Spinal cord (tissue), 10 donors: Measurements from ENCODE around the gene BST1. TPM values are rescaled to one million over a fixed set of nuclear protein-coding genes. Genes with fewer than 3 reads are reported as not detected.

ENCODE experiments used
- DNase-seq, 6 donors: peaks; one replicate each; pipeline versions ENCODE4 v3.0.0 to v3.0.0-alpha.2; 2013 to 2015; ENCODE audit warnings: low spot score in 6 of 6, low read depth in 4 of 6
- H3K27ac ChIP-seq: one replicate; pipeline ENCODE4 v1.5.1; 2013; ENCODE audit warnings: low read depth, low read length, control low read depth
- H3K27me3 ChIP-seq: one replicate; pipeline ENCODE4 v1.6.1; 2013; ENCODE audit warnings: low read length; ENCODE audit not compliant: control insufficient read depth, insufficient read depth
- H3K36me3 ChIP-seq: one replicate; pipeline ENCODE4 v1.6.1; 2013; ENCODE audit warnings: low read length; ENCODE audit not compliant: control insufficient read depth, insufficient read depth
- H3K4me1 ChIP-seq: one replicate; pipeline ENCODE4 v1.6.1; 2013; ENCODE audit warnings: low read length; ENCODE audit not compliant: control insufficient read depth, insufficient read depth
- H3K4me3 ChIP-seq: one replicate; pipeline ENCODE4 v1.5.1; 2013; ENCODE audit warnings: low read depth, low read length, control low read depth
- H3K9me3 ChIP-seq: one replicate; pipeline ENCODE4 v1.6.1; 2013; ENCODE audit warnings: low read length; ENCODE audit not compliant: control insufficient read depth, insufficient read depth
- WGBS: methylation state at CpG from one replicate; pipeline ENCODE4 v1.1.5; 2013; ENCODE audit warnings: missing lambda C conversion rate; ENCODE audit not compliant: insufficient coverage; 5-methylcytosine and 5-hydroxymethylcytosine counted together
- polyA plus RNA-seq, 2 donors: library from polyadenylated mRNA; unstranded; fragments of 120-200 nt; gene quantifications; one replicate each; pipeline ENCODE4 v1.2.1, GENCODE V29; 2013; ENCODE audit not compliant: insufficient read length in 2 of 2
- total RNA-seq, 2 donors: library from RNA; depleted of rRNA in 1 of 2; stranded (reverse); fragments of 120-200 nt in 1 of 2; fragments of >200 nt in 1 of 2; gene quantifications; one replicate each; pipeline versions ENCODE4 v1.2.3 to v1.2.4, GENCODE V29; 2013 to 2014
- donor health status: healthy.

The BST1 gene
- total and polyA plus RNA-seq, 4 donors, result 1.2 to 14.1 (median 7.7) TPM

GRCh38 chr4:15703439-15703838, 574 bp downstream of the BST1 start:
- no peaks in the 10 kb centered on the region for H3K36me3 ChIP-seq
- no peaks in the 10 kb centered on the region for H3K9me3 ChIP-seq
- H3K27ac ChIP-seq, result no peak overlapping the region
- peaks cover 7% of the 10 kb centered on the region for H3K4me1 ChIP-seq
- no peak for DNase-seq
- WGBS, result 86% methylated on average over 11 of the region's 11 CpGs
- peak overlapping the region; percentile 55 for H3K4me3 ChIP-seq
- no peaks in the 10 kb centered on the region for H3K27me3 ChIP-seq

- H3K36me3 ChIP-seq, result no peaks in the 10 kb centered on the region
- H3K27me3 ChIP-seq, result no peaks in the 10 kb centered on the region
- no peak for DNase-seq
- no peak overlapping the region for H3K27ac ChIP-seq
- peaks cover 7% of the 10 kb centered on the region for H3K4me1 ChIP-seq
- no peak overlapping the region for H3K4me3 ChIP-seq
- H3K9me3 ChIP-seq, result no peaks in the 10 kb centered on the region
Measured at GRCh38 chr4:15704129-15704528, 1.3 kb downstream of the BST1 start.

- H3K36me3 ChIP-seq, result no peaks in the 10 kb centered on the region
- no peak overlapping the region for H3K4me3 ChIP-seq
Measured at GRCh38 chr4:15706646-15707362, 3.9 kb downstream of the BST1 start.

GRCh38 chr4:15707363-15707715, 4.5 kb downstream of the BST1 start:
- H3K36me3 ChIP-seq, result no peaks in the 10 kb centered on the region
- DNase-seq, result peak in 1 of 6 donors; percentile 56
- 29% methylated on average over 2 of the region's 7 CpGs for WGBS
- no peak overlapping the region for H3K27ac ChIP-seq
- no peaks in the 10 kb centered on the region for H3K27me3 ChIP-seq
- H3K4me3 ChIP-seq, result no peak overlapping the region
- peaks cover 6% of the 10 kb centered on the region for H3K4me1 ChIP-seq
- no peaks in the 10 kb centered on the region for H3K9me3 ChIP-seq

More at GRCh38 chr4:15706646-15707362, 3.9 kb downstream of the BST1 start:
- no CpG with 5 or more reads among the region's 3 CpGs for WGBS
- Histone ChIP-seq H3K27ac (no peak overlapping the region), H3K9me3 (no peaks in the 10 kb centered on the region), H3K27me3 (no peaks in the 10 kb centered on the region), H3K4me1 (peaks cover 7% of the 10 kb centered on the region)
- DNase-seq, result no peak

GRCh38 chr4:15711762-15712161, 8.9 kb downstream of the BST1 start:
- H3K27ac ChIP-seq, result no peak overlapping the region
- WGBS, result no CpG with 5 or more reads among the region's 2 CpGs
- H3K4me3 ChIP-seq, result no peak overlapping the region
- no peaks in the 10 kb centered on the region for H3K9me3 ChIP-seq
- no peaks in the 10 kb centered on the region for H3K27me3 ChIP-seq
- DNase-seq, result no peak
- H3K4me1 ChIP-seq, result no peaks in the 10 kb centered on the region
- no peaks in the 10 kb centered on the region for H3K36me3 ChIP-seq

GRCh38 chr4:15712214-15712613, 9.3 kb downstream of the BST1 start:
- no peaks in the 10 kb centered on the region for H3K36me3 ChIP-seq
- no peaks in the 10 kb centered on the region for H3K27me3 ChIP-seq
- no peaks in the 10 kb centered on the region for H3K4me1 ChIP-seq
- DNase-seq, result no peak
- no peak overlapping the region for H3K27ac ChIP-seq
- H3K4me3 ChIP-seq, result no peak overlapping the region
- no peaks in the 10 kb centered on the region for H3K9me3 ChIP-seq
- no CpG with 5 or more reads among the region's 1 CpG for WGBS

- WGBS, result no CpG with 5 or more reads among the region's 1 CpG
- no peaks in the 10 kb centered on the region for H3K36me3 ChIP-seq
- no peak overlapping the region for H3K4me3 ChIP-seq
- H3K27me3 ChIP-seq, result no peaks in the 10 kb centered on the region
- no peak overlapping the region for H3K27ac ChIP-seq
- H3K9me3 ChIP-seq, result no peaks in the 10 kb centered on the region
- no peaks in the 10 kb centered on the region for H3K4me1 ChIP-seq
- no peak for DNase-seq
Measured at GRCh38 chr4:15714141-15714540, 11.3 kb downstream of the BST1 start.

- Histone ChIP-seq H3K4me3 (no peak overlapping the region), H3K27ac (no peak overlapping the region), H3K9me3 (no peaks in the 10 kb centered on the region), H3K4me1 (no peaks in the 10 kb centered on the region), H3K27me3 (no peaks in the 10 kb centered on the region), H3K36me3 (no peaks in the 10 kb centered on the region)
- peak in 1 of 6 donors; percentile 41 for DNase-seq
- WGBS, result no CpG with 5 or more reads among the region's 8 CpGs
Measured at GRCh38 chr4:15714646-15715435, 12.0 kb downstream of the BST1 start.

- Histone ChIP-seq H3K4me1 (no peaks in the 10 kb centered on the region), H3K4me3 (no peak overlapping the region), H3K36me3 (no peaks in the 10 kb centered on the region), H3K27me3 (no peaks in the 10 kb centered on the region), H3K27ac (no peak overlapping the region), H3K9me3 (no peaks in the 10 kb centered on the region)
- no peak for DNase-seq
- WGBS, result no CpG with 5 or more reads among the region's 3 CpGs
Measured at GRCh38 chr4:15716115-15716514, 13.2 kb downstream of the BST1 start.

GRCh38 chr4:15717086-15717485, 14.2 kb downstream of the BST1 start:
- DNase-seq, result no peak
- no peaks in the 10 kb centered on the region for H3K9me3 ChIP-seq
- no peak overlapping the region for H3K27ac ChIP-seq
- H3K4me1 ChIP-seq, result no peaks in the 10 kb centered on the region
- 100% methylated on average over 1 of the region's 6 CpGs for WGBS
- H3K4me3 ChIP-seq, result no peak overlapping the region
- H3K27me3 ChIP-seq, result no peaks in the 10 kb centered on the region
- no peaks in the 10 kb centered on the region for H3K36me3 ChIP-seq
